Mammary epithelial cell (primary cell): Measurements from ENCODE around the gene SPTAN1.

Experiments used
- EZH2 ChIP-seq: IDR thresholded peaks from 2 replicates; pipeline ENCODE4 v1.6.1; 2012; ENCODE audit warnings: low read length, inconsistent platforms, borderline replicate concordance
- TF ChIP-seq, protein P1 (sequence below), 2 donors: IDR thresholded peaks in 1 of 2; conservative IDR thresholded peaks in 1 of 2; 2 replicates each; pipeline ENCODE4 v1.5.1; 2011 to 2012; ENCODE audit warnings: inconsistent platforms in 2 of 2, low read length in 2 of 2, mild to moderate bottlenecking in 2 of 2, control low read depth in 1 of 2, low read depth in 1 of 2; ENCODE audit not compliant: insufficient read depth in 1 of 2; ENCODE audit errors: extremely low read depth in 1 of 2

DNA sequence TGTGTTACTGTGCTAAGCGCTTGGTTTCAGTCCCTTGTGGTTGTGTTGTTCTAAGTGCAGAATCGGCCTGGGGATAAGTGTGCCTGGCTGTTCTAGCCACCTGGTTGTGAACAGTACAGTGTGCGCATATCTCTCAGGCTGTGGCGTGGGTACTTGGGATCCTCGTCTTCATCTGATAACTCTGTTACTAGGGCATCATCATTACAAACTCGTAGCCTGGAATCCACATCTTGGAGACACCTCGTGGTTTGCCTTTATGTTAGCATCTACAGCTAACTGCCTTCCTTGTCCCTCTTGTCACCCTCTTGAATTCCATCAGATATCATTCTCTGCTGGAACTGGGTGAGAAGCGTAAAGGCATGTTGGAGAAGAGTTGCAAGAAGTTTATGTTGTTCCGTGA, 41.5 kb downstream of the SPTAN1 start:
- no peak for TF ChIP-seq EZH2
- TF ChIP-seq, protein P1, sequence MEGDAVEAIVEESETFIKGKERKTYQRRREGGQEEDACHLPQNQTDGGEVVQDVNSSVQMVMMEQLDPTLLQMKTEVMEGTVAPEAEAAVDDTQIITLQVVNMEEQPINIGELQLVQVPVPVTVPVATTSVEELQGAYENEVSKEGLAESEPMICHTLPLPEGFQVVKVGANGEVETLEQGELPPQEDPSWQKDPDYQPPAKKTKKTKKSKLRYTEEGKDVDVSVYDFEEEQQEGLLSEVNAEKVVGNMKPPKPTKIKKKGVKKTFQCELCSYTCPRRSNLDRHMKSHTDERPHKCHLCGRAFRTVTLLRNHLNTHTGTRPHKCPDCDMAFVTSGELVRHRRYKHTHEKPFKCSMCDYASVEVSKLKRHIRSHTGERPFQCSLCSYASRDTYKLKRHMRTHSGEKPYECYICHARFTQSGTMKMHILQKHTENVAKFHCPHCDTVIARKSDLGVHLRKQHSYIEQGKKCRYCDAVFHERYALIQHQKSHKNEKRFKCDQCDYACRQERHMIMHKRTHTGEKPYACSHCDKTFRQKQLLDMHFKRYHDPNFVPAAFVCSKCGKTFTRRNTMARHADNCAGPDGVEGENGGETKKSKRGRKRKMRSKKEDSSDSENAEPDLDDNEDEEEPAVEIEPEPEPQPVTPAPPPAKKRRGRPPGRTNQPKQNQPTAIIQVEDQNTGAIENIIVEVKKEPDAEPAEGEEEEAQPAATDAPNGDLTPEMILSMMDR (conservative IDR thresholded peaks at IDR 0.05 in 1 of 2, IDR thresholded peaks at IDR 0.05 in 1 of 2; ENCODE audit: extremely low read depth in 1 of 2, insufficient read depth in 1 of 2, low read depth in 1 of 2, low read length in 2 of 2): no peak
